ENCODE measurements around the gene CUTC. TPM values are rescaled to one million over a fixed set of nuclear protein-coding genes. Genes with fewer than 3 reads are reported as not detected.

CUTC gene
- polyA plus RNA-seq, 1 of the 3 experiments (the other 2 are of a cell fraction), result 19.4 TPM

GRCh38 chr10:99714446-99714845, 17.6 kb upstream of the CUTC start:
- Histone ChIP-seq H2AFZ (ENCODE audit: low read depth) (no peak overlapping the region), H3F3A (replicated peaks; ENCODE audit: insufficient read depth) (peaks cover 19% of the 10 kb centered on the region), H3K4me2 (no peak overlapping the region), H3K27ac (ENCODE audit: low read depth in 2 of 2, low read length in 1 of 2) (no peak overlapping the region), H3K9me3 (no peaks in the 10 kb centered on the region), H3K4me3 (ENCODE audit: low read depth in 2 of 2, low read length in 1 of 2) (no peak overlapping the region), H3K79me2 (ENCODE audit: insufficient read depth) (no peaks in the 10 kb centered on the region), H3K36me3 (replicated peaks in 1 of 2; ENCODE audit: control insufficient read depth in 1 of 2, insufficient read depth in 2 of 2, low read length in 1 of 2) (peaks cover 71 to 73% of the 10 kb centered on the region in 2 experiments), H4K20me1 (ENCODE audit: insufficient read depth) (no peaks in the 10 kb centered on the region), H3K9ac (no peak overlapping the region), H3K9me2 (no peaks in the 10 kb centered on the region), H3K27me3 (ENCODE audit: insufficient read depth) (no peaks in the 10 kb centered on the region), H3K4me1 (ENCODE audit: control insufficient read depth in 1 of 2, insufficient read depth in 2 of 2, low read depth in 1 of 2, low read length in 1 of 2) (peaks cover 0 to 7% of the 10 kb centered on the region in 2 experiments; a peak in 1 of 4 replicates)
- POLR2A ChIA-PET, result no interaction called here
- WGBS (ENCODE audit: low lambda C conversion rate), result 96% methylated on average over 5 of the region's 5 CpGs
- no peak for DNase-seq
- TF ChIP-seq REST (IDR thresholded peaks at IDR 0.05; ENCODE audit: low read depth, low read length) (no peak), ZBTB33 (IDR thresholded peaks at IDR 0.05; ENCODE audit: borderline replicate concordance, low read depth) (no peak), USF2 (IDR thresholded peaks at IDR 0.05; ENCODE audit: borderline replicate concordance, low read depth, low read length) (no peak), TEAD4 (IDR thresholded peaks at IDR 0.05; ENCODE audit: borderline replicate concordance, insufficient read depth) (no peak), MEF2A (IDR thresholded peaks at IDR 0.05; ENCODE audit: borderline replicate concordance, low read depth) (no peak), TCF12 (IDR thresholded peaks at IDR 0.05) (no peak), GABPA (IDR thresholded peaks at IDR 0.05; ENCODE audit: low read depth) (no peak), MXI1 (IDR thresholded peaks at IDR 0.05; ENCODE audit: low read depth, low read length) (no peak), FOXM1 (IDR thresholded peaks at IDR 0.05; ENCODE audit: low read depth) (no peak), POLR2AphosphoS5 (IDR thresholded peaks at IDR 0.05; ENCODE audit: low read depth, low read length) (no peak), SMC3 (IDR thresholded peaks at IDR 0.05; ENCODE audit: low read depth, low read length) (no peak), EP300 (IDR thresholded peaks at IDR 0.05; ENCODE audit: borderline replicate concordance in 1 of 2, low read depth in 1 of 2, low read length in 1 of 2) (no peak), JUND (IDR thresholded peaks at IDR 0.05) (no peak), SIN3A (IDR thresholded peaks at IDR 0.05; ENCODE audit: borderline replicate concordance, low read depth, low read length) (no peak), EZH2phosphoT487 (IDR thresholded peaks at IDR 0.05; ENCODE audit: borderline replicate concordance, low read depth) (no peak), YY1 (IDR thresholded peaks at IDR 0.05; ENCODE audit: low read depth) (no peak), CTCF (IDR thresholded peaks at IDR 0.05) (no peak)
- CTCF ChIA-PET, result no interaction called here

Data from SK-N-SH (cell line).